ENCODE measurements around the gene PARD3. TPM values are rescaled to one million over a fixed set of nuclear protein-coding genes. Genes with fewer than 3 reads are reported as not detected.
A peak's percentile ranks its signal among the peaks of the same experiment; 100 is the strongest.

The PARD3 gene
- total RNA-seq, 1 donor from 2014 or later = 35.4 TPM

GRCh38 chr10:34492081-34492480 lies 323.0 kb downstream of the PARD3 start:
- Histone ChIP-seq H3K79me2 (ENCODE audit: insufficient read depth, low read length) (no peaks in the 10 kb centered on the region), H4K20me1 (ENCODE audit: insufficient read depth, low read length) (no peaks in the 10 kb centered on the region), H3K4me3 (ENCODE audit: insufficient read depth, low read depth, low read length) (no peak overlapping the region), H3K4me2 (ENCODE audit: low read length) (no peak overlapping the region), H3K27me3 (ENCODE audit: insufficient read depth, low read length) (no peaks in the 10 kb centered on the region), H3K9me3 (ENCODE audit: insufficient read depth, low read depth, low read length) (no peaks in the 10 kb centered on the region), H2AFZ (ENCODE audit: low read depth, low read length) (no peak overlapping the region), H3K27ac (ENCODE audit: low read depth, low read length) (no peak overlapping the region), H3K36me3 (ENCODE audit: insufficient read depth, low read length) (no peaks in the 10 kb centered on the region), H3K9ac (ENCODE audit: low read length) (no peak overlapping the region), H3K4me1 (ENCODE audit: insufficient read depth, low read length) (no peaks in the 10 kb centered on the region)
- no peak for DNase-seq (ENCODE audit: low read depth)
- no peak for FAIRE-seq
- TF ChIP-seq CTCF (IDR thresholded peaks at IDR 0.05; ENCODE audit: insufficient read depth, low read depth, low read length) (no peak), EZH2 (IDR thresholded peaks at IDR 0.05; ENCODE audit: insufficient read depth, low read length) (no peak)
- no peak overlapping the region for H3K27ac Mint-ChIP-seq (ENCODE audit: unreplicated experiment)
- peaks cover 25% of the 10 kb centered on the region for H3K4me1 Mint-ChIP-seq (ENCODE audit: low read depth, unreplicated experiment)
- H3K9me3 Mint-ChIP-seq (ENCODE audit: unreplicated experiment) = no peaks in the 10 kb centered on the region
- H3K36me3 Mint-ChIP-seq (ENCODE audit: low read depth, unreplicated experiment) = no peaks in the 10 kb centered on the region
- H3K4me3 Mint-ChIP-seq (ENCODE audit: unreplicated experiment) = no peak overlapping the region
- no peaks in the 10 kb centered on the region for H3K27me3 Mint-ChIP-seq (ENCODE audit: low read depth, unreplicated experiment)

GRCh38 chr10:34491678-34492077 lies 323.4 kb downstream of the PARD3 start:
- DNase-seq (ENCODE audit: low read depth) (peak; percentile 6), FAIRE-seq (no peak)
- Mint-ChIP-seq H3K36me3 (ENCODE audit: low read depth, unreplicated experiment) (no peaks in the 10 kb centered on the region), H3K27ac (ENCODE audit: unreplicated experiment) (peak overlapping the region; percentile 21), H3K4me3 (ENCODE audit: unreplicated experiment) (no peak overlapping the region), H3K9me3 (ENCODE audit: unreplicated experiment) (no peaks in the 10 kb centered on the region), H3K4me1 (ENCODE audit: low read depth, unreplicated experiment) (peaks cover 25% of the 10 kb centered on the region), H3K27me3 (ENCODE audit: low read depth, unreplicated experiment) (no peaks in the 10 kb centered on the region)
- no peak overlapping the region for H3K9ac ChIP-seq (ENCODE audit: low read length)
- TF ChIP-seq CTCF (IDR thresholded peaks at IDR 0.05; ENCODE audit: insufficient read depth, low read depth, low read length) (no peak), EZH2 (IDR thresholded peaks at IDR 0.05; ENCODE audit: insufficient read depth, low read length) (no peak)
- no peak overlapping the region for H3K27ac ChIP-seq (ENCODE audit: low read depth, low read length)
- no peaks in the 10 kb centered on the region for H3K27me3 ChIP-seq (ENCODE audit: insufficient read depth, low read length)
- H3K4me3 ChIP-seq (ENCODE audit: insufficient read depth, low read depth, low read length) = no peak overlapping the region
- no peaks in the 10 kb centered on the region for H4K20me1 ChIP-seq (ENCODE audit: insufficient read depth, low read length)
- H3K79me2 ChIP-seq (ENCODE audit: insufficient read depth, low read length) = no peaks in the 10 kb centered on the region
- no peak overlapping the region for H3K4me2 ChIP-seq (ENCODE audit: low read length)
- no peaks in the 10 kb centered on the region for H3K4me1 ChIP-seq (ENCODE audit: insufficient read depth, low read length)
- H3K36me3 ChIP-seq (ENCODE audit: insufficient read depth, low read length) = no peaks in the 10 kb centered on the region
- no peaks in the 10 kb centered on the region for H3K9me3 ChIP-seq (ENCODE audit: insufficient read depth, low read depth, low read length)
- no peak overlapping the region for H2AFZ ChIP-seq (ENCODE audit: low read depth, low read length)

GRCh38 chr10:34489973-34490745 lies 324.9 kb downstream of the PARD3 start:
- H3K27ac Mint-ChIP-seq (ENCODE audit: unreplicated experiment) = peak overlapping the region; percentile 64
- no peak overlapping the region for H3K4me3 Mint-ChIP-seq (ENCODE audit: unreplicated experiment)
- no peaks in the 10 kb centered on the region for H4K20me1 ChIP-seq (ENCODE audit: insufficient read depth, low read length)
- H3K9me3 Mint-ChIP-seq (ENCODE audit: unreplicated experiment) = no peaks in the 10 kb centered on the region
- DNase-seq (ENCODE audit: low read depth) (peak; percentile 82), FAIRE-seq (peak; percentile 90)
- H3K27me3 Mint-ChIP-seq (ENCODE audit: low read depth, unreplicated experiment) = no peaks in the 10 kb centered on the region
- H3K36me3 Mint-ChIP-seq (ENCODE audit: low read depth, unreplicated experiment) = no peaks in the 10 kb centered on the region
- H3K27me3 ChIP-seq (ENCODE audit: insufficient read depth, low read length) = no peaks in the 10 kb centered on the region
- peaks cover 25% of the 10 kb centered on the region for H3K4me1 Mint-ChIP-seq (ENCODE audit: low read depth, unreplicated experiment)
- H2AFZ ChIP-seq (ENCODE audit: low read depth, low read length) = no peak overlapping the region
- H3K27ac ChIP-seq (ENCODE audit: low read depth, low read length) = no peak overlapping the region
- no peak overlapping the region for H3K9ac ChIP-seq (ENCODE audit: low read length)
- peak overlapping the region; percentile 5 for H3K4me2 ChIP-seq (ENCODE audit: low read length)
- H3K36me3 ChIP-seq (ENCODE audit: insufficient read depth, low read length) = no peaks in the 10 kb centered on the region
- no peaks in the 10 kb centered on the region for H3K9me3 ChIP-seq (ENCODE audit: insufficient read depth, low read depth, low read length)
- H3K79me2 ChIP-seq (ENCODE audit: insufficient read depth, low read length) = no peaks in the 10 kb centered on the region
- no peak for TF ChIP-seq EZH2 (IDR thresholded peaks at IDR 0.05; ENCODE audit: insufficient read depth, low read length)
- no peak for TF ChIP-seq CTCF (IDR thresholded peaks at IDR 0.05; ENCODE audit: insufficient read depth, low read depth, low read length)
- H3K4me1 ChIP-seq (ENCODE audit: insufficient read depth, low read length) = no peaks in the 10 kb centered on the region
- H3K4me3 ChIP-seq (ENCODE audit: insufficient read depth, low read depth, low read length) = no peak overlapping the region

All from astrocyte (in vitro differentiated cells and primary cell).